ENCODE results near the gene ARX. TPM values are rescaled to one million over a fixed set of nuclear protein-coding genes. Genes with fewer than 3 reads are reported as not detected.

The ARX gene
- total RNA-seq, 1 donor from 2014 or later: not detected

- peaks cover 75% of the 10 kb centered on the region for H3K27me3 ChIP-seq (ENCODE audit: insufficient read depth, low read length)
- H3K4me1 ChIP-seq (ENCODE audit: insufficient read depth, low read length): peaks cover 2% of the 10 kb centered on the region
- Mint-ChIP-seq H3K27me3 (ENCODE audit: low read depth, unreplicated experiment) (peaks cover 70% of the 10 kb centered on the region), H3K27ac (ENCODE audit: unreplicated experiment) (no peak overlapping the region), H3K36me3 (ENCODE audit: low read depth, unreplicated experiment) (peaks cover 3% of the 10 kb centered on the region), H3K4me3 (ENCODE audit: unreplicated experiment) (no peak overlapping the region), H3K9me3 (ENCODE audit: unreplicated experiment) (peaks cover 4% of the 10 kb centered on the region), H3K4me1 (ENCODE audit: low read depth, unreplicated experiment) (peaks cover 2% of the 10 kb centered on the region)
- H3K4me2 ChIP-seq (ENCODE audit: low read length): peak overlapping the region; percentile 44
- DNase-seq (ENCODE audit: low read depth): no peak
- FAIRE-seq: no peak
- H3K9me3 ChIP-seq (ENCODE audit: insufficient read depth, low read depth, low read length): no peaks in the 10 kb centered on the region
- no peak overlapping the region for H3K4me3 ChIP-seq (ENCODE audit: insufficient read depth, low read depth, low read length)
- no peak overlapping the region for H2AFZ ChIP-seq (ENCODE audit: low read depth, low read length)
- no peak for TF ChIP-seq CTCF (IDR thresholded peaks at IDR 0.05; ENCODE audit: insufficient read depth, low read depth, low read length)
- peak; percentile 25 for TF ChIP-seq EZH2 (IDR thresholded peaks at IDR 0.05; ENCODE audit: insufficient read depth, low read length)
- no peaks in the 10 kb centered on the region for H4K20me1 ChIP-seq (ENCODE audit: insufficient read depth, low read length)
- H3K9ac ChIP-seq (ENCODE audit: low read length): no peak overlapping the region
- H3K36me3 ChIP-seq (ENCODE audit: insufficient read depth, low read length): no peaks in the 10 kb centered on the region
- no peak overlapping the region for H3K27ac ChIP-seq (ENCODE audit: low read depth, low read length)
- no peaks in the 10 kb centered on the region for H3K79me2 ChIP-seq (ENCODE audit: insufficient read depth, low read length)
Observed at GRCh38 chrX:25020391-25020904, 4.7 kb upstream of the ARX start.

GRCh38 chrX:25019707-25020390 is 4.1 kb upstream of the ARX start:
- peaks cover 3% of the 10 kb centered on the region for H3K36me3 Mint-ChIP-seq (ENCODE audit: low read depth, unreplicated experiment)
- Histone ChIP-seq H3K9me3 (ENCODE audit: insufficient read depth, low read depth, low read length) (no peaks in the 10 kb centered on the region), H3K4me2 (ENCODE audit: low read length) (peak overlapping the region; percentile 60), H3K27me3 (ENCODE audit: insufficient read depth, low read length) (peaks cover 79% of the 10 kb centered on the region), H3K4me1 (ENCODE audit: insufficient read depth, low read length) (peaks cover 2% of the 10 kb centered on the region), H3K27ac (ENCODE audit: low read depth, low read length) (no peak overlapping the region), H4K20me1 (ENCODE audit: insufficient read depth, low read length) (no peaks in the 10 kb centered on the region), H3K36me3 (ENCODE audit: insufficient read depth, low read length) (no peaks in the 10 kb centered on the region), H3K79me2 (ENCODE audit: insufficient read depth, low read length) (no peaks in the 10 kb centered on the region), H3K9ac (ENCODE audit: low read length) (no peak overlapping the region), H2AFZ (ENCODE audit: low read depth, low read length) (no peak overlapping the region), H3K4me3 (ENCODE audit: insufficient read depth, low read depth, low read length) (no peak overlapping the region)
- H3K4me3 Mint-ChIP-seq (ENCODE audit: unreplicated experiment): no peak overlapping the region
- peaks cover 2% of the 10 kb centered on the region for H3K4me1 Mint-ChIP-seq (ENCODE audit: low read depth, unreplicated experiment)
- peaks cover 75% of the 10 kb centered on the region for H3K27me3 Mint-ChIP-seq (ENCODE audit: low read depth, unreplicated experiment)
- FAIRE-seq: no peak
- TF ChIP-seq CTCF (IDR thresholded peaks at IDR 0.05; ENCODE audit: insufficient read depth, low read depth, low read length): no peak
- peak; percentile 28 for TF ChIP-seq EZH2 (IDR thresholded peaks at IDR 0.05; ENCODE audit: insufficient read depth, low read length)
- no peak for DNase-seq (ENCODE audit: low read depth)
- no peak overlapping the region for H3K27ac Mint-ChIP-seq (ENCODE audit: unreplicated experiment)
- peaks cover 4% of the 10 kb centered on the region for H3K9me3 Mint-ChIP-seq (ENCODE audit: unreplicated experiment)

GRCh38 chrX:25018682-25019081 is 2.9 kb upstream of the ARX start:
- no peak overlapping the region for H3K4me2 ChIP-seq (ENCODE audit: low read length)
- H3K36me3 Mint-ChIP-seq (ENCODE audit: low read depth, unreplicated experiment): peaks cover 3% of the 10 kb centered on the region
- H3K27ac Mint-ChIP-seq (ENCODE audit: unreplicated experiment): peak overlapping the region; percentile 58
- no peak overlapping the region for H3K27ac ChIP-seq (ENCODE audit: low read depth, low read length)
- H3K9me3 Mint-ChIP-seq (ENCODE audit: unreplicated experiment): peaks cover 4% of the 10 kb centered on the region
- H3K36me3 ChIP-seq (ENCODE audit: insufficient read depth, low read length): no peaks in the 10 kb centered on the region
- TF ChIP-seq EZH2 (IDR thresholded peaks at IDR 0.05; ENCODE audit: insufficient read depth, low read length) (no peak), CTCF (IDR thresholded peaks at IDR 0.05; ENCODE audit: insufficient read depth, low read depth, low read length) (no peak)
- no peaks in the 10 kb centered on the region for H4K20me1 ChIP-seq (ENCODE audit: insufficient read depth, low read length)
- FAIRE-seq (no peak), DNase-seq (ENCODE audit: low read depth) (no peak)
- no peaks in the 10 kb centered on the region for H3K9me3 ChIP-seq (ENCODE audit: insufficient read depth, low read depth, low read length)
- no peak overlapping the region for H2AFZ ChIP-seq (ENCODE audit: low read depth, low read length)
- peaks cover 2% of the 10 kb centered on the region for H3K4me1 Mint-ChIP-seq (ENCODE audit: low read depth, unreplicated experiment)
- H3K4me3 ChIP-seq (ENCODE audit: insufficient read depth, low read depth, low read length): no peak overlapping the region
- H3K79me2 ChIP-seq (ENCODE audit: insufficient read depth, low read length): no peaks in the 10 kb centered on the region
- peaks cover 2% of the 10 kb centered on the region for H3K4me1 ChIP-seq (ENCODE audit: insufficient read depth, low read length)
- peaks cover 81% of the 10 kb centered on the region for H3K27me3 ChIP-seq (ENCODE audit: insufficient read depth, low read length)
- peaks cover 69% of the 10 kb centered on the region for H3K27me3 Mint-ChIP-seq (ENCODE audit: low read depth, unreplicated experiment)
- no peak overlapping the region for H3K4me3 Mint-ChIP-seq (ENCODE audit: unreplicated experiment)
- H3K9ac ChIP-seq (ENCODE audit: low read length): no peak overlapping the region
